DOHH2 (cell line): Measurements from ENCODE around the gene HEG1.

Experiments used
- H3F3A ChIP-seq: fragments of 200-600 bp; sonication (generic), shearing (Covaris generic); 2 replicates; pipeline ENCODE4 v1.6.0; 2016; ENCODE audit warnings: antibody characterized with exemption, mild to moderate bottlenecking; ENCODE audit not compliant: control insufficient read depth, insufficient read depth
- H3K27ac ChIP-seq: fragments of 200-600 bp; sonication (generic); 2 replicates; pipeline ENCODE4 v1.5.1; 2014; ENCODE audit warnings: low read depth, mild to moderate bottlenecking, low read length, moderate library complexity
- H3K27me3 ChIP-seq: fragments of 200-600 bp; sonication (generic); 2 replicates; pipeline ENCODE4 v1.6.1; 2014; ENCODE audit warnings: mild to moderate bottlenecking, low read length, mixed read lengths; ENCODE audit not compliant: control insufficient read depth
- H3K36me3 ChIP-seq: fragments of 200-600 bp; sonication (generic); 2 replicates; pipeline ENCODE4 v1.6.1; 2014; ENCODE audit warnings: mild to moderate bottlenecking, low read length, moderate library complexity, mixed read lengths; ENCODE audit not compliant: control insufficient read depth
- H3K4me1 ChIP-seq: fragments of 200-600 bp; sonication (generic); 2 replicates; pipeline ENCODE4 v1.6.1; 2014; ENCODE audit warnings: mild to moderate bottlenecking, low read length, mixed read lengths; ENCODE audit not compliant: control insufficient read depth
- H3K4me2 ChIP-seq: fragments of 200-600 bp; sonication (generic); 2 replicates; pipeline ENCODE4 v1.6.0; 2014; ENCODE audit warnings: mild to moderate bottlenecking, low read length, moderate library complexity
- H3K4me3 ChIP-seq: fragments of 200-600 bp; sonication (generic); 2 replicates; pipeline ENCODE4 v1.5.1; 2014; ENCODE audit warnings: mild to moderate bottlenecking, low read length, mixed read lengths
- H3K79me2 ChIP-seq: fragments of 200-600 bp; sonication (generic); 2 replicates; pipeline ENCODE4 v1.6.1; 2014; ENCODE audit warnings: mild to moderate bottlenecking, low read length, mixed read lengths; ENCODE audit not compliant: control insufficient read depth
- H3K9me2 ChIP-seq: fragments of 200-600 bp; sonication (generic); replicated peaks from 2 replicates; pipeline ENCODE4 v1.6.1; 2014; ENCODE audit warnings: mild to moderate bottlenecking, low read length, mixed read lengths; ENCODE audit not compliant: control insufficient read depth
- H3K9me3 ChIP-seq: fragments of 200-600 bp; sonication (generic); 2 replicates; pipeline ENCODE4 v1.6.1; 2014; ENCODE audit warnings: antibody characterized with exemption, low read length, mixed read lengths; ENCODE audit not compliant: control insufficient read depth, insufficient read depth
- H4K20me1 ChIP-seq: fragments of 200-600 bp; sonication (generic); 2 replicates; pipeline ENCODE4 v1.6.0; 2014; ENCODE audit warnings: low read depth, mild to moderate bottlenecking, antibody characterized with exemption, low read length, moderate library complexity; ENCODE audit not compliant: control insufficient read depth, insufficient read depth
- CTCF ChIP-seq: fragments of 200-600 bp; sonication (generic); IDR thresholded peaks from one replicate; pipeline ENCODE4 v1.5.1; 2014; ENCODE audit warnings: antibody characterized with exemption, mild to moderate bottlenecking, low read depth, low read length; ENCODE audit not compliant: poor library complexity, severe bottlenecking
- EZH2phosphoT487 ChIP-seq: fragments of 200-600 bp; sonication (generic); IDR thresholded peaks from 2 replicates; pipeline ENCODE4 v1.6.1; 2017; ENCODE audit warnings: borderline replicate concordance, mild to moderate bottlenecking, antibody characterized with exemption, low read length, moderate library complexity, mixed read lengths

The HEG1 gene

GRCh38 chr3:125023833-125024555 is 31.8 kb downstream of the HEG1 start:
- H3K79me2 ChIP-seq = no peaks in the 10 kb centered on the region
- no peaks in the 10 kb centered on the region for H3K36me3 ChIP-seq
- no peaks in the 10 kb centered on the region for H3K9me3 ChIP-seq
- H3K27ac ChIP-seq = no peak overlapping the region
- peaks cover 5% of the 10 kb centered on the region; the same call in 1 of the 2 replicates for H3K27me3 ChIP-seq
- no peak overlapping the region for H3K4me2 ChIP-seq
- H3K4me1 ChIP-seq = no peaks in the 10 kb centered on the region
- no peaks in the 10 kb centered on the region for H4K20me1 ChIP-seq
- no peak for TF ChIP-seq CTCF
- no peak for TF ChIP-seq EZH2phosphoT487
- H3K9me2 ChIP-seq = no peaks in the 10 kb centered on the region
- H3K4me3 ChIP-seq = no peak overlapping the region
- H3F3A ChIP-seq = no peaks in the 10 kb centered on the region

GRCh38 chr3:125022206-125022605 is 33.6 kb downstream of the HEG1 start:
- Histone ChIP-seq H3K36me3 (no peaks in the 10 kb centered on the region), H3K4me2 (no peak overlapping the region), H3K4me1 (no peaks in the 10 kb centered on the region), H4K20me1 (no peaks in the 10 kb centered on the region), H3K9me3 (no peaks in the 10 kb centered on the region), H3K4me3 (no peak overlapping the region), H3K79me2 (no peaks in the 10 kb centered on the region), H3K27ac (no peak overlapping the region), H3K27me3 (peaks cover 5% of the 10 kb centered on the region; the same call in 1 of the 2 replicates), H3K9me2 (no peaks in the 10 kb centered on the region), H3F3A (no peaks in the 10 kb centered on the region)
- TF ChIP-seq CTCF (no peak), EZH2phosphoT487 (no peak)

- Histone ChIP-seq H3K27me3 (0 out of 2 replicates have a peak, but pooled peaks cover under 1% of the 10 kb centered on the region), H3K9me3 (no peaks in the 10 kb centered on the region), H3K79me2 (no peaks in the 10 kb centered on the region)
These were observed 36.5 kb downstream of the HEG1 start for GRCh38 chr3:125019271-125019670.

More at GRCh38 chr3:125019271-125019670, 36.5 kb downstream of the HEG1 start:
- no peaks in the 10 kb centered on the region for H3K36me3 ChIP-seq
- no peak overlapping the region for H3K27ac ChIP-seq
- no peak overlapping the region for H3K4me2 ChIP-seq
- no peaks in the 10 kb centered on the region for H3K9me2 ChIP-seq
- H3F3A ChIP-seq = no peaks in the 10 kb centered on the region
- TF ChIP-seq EZH2phosphoT487 (no peak), CTCF (no peak)
- H3K4me3 ChIP-seq = no peak overlapping the region
- H3K4me1 ChIP-seq = no peaks in the 10 kb centered on the region
- H4K20me1 ChIP-seq = no peaks in the 10 kb centered on the region
